H9 (cell line): ENCODE results near the gene ZNF568. TPM values are rescaled to one million over a fixed set of nuclear protein-coding genes. Genes with fewer than 3 reads are reported as not detected.

ENCODE experiments used
- DNase-seq: peaks from one replicate; pipeline ENCODE4 v3.0.0-alpha.2; 2017
- H2AFZ ChIP-seq: one replicate; pipeline ENCODE4 v1.6.1; 2013; ENCODE audit warnings: mild to moderate bottlenecking, low read length, control low read depth, moderate library complexity
- H2AK5ac ChIP-seq: 2 replicates; pipeline ENCODE4 v1.6.1; 2013; ENCODE audit warnings: low read length, control low read depth, mixed read lengths; ENCODE audit not compliant: insufficient read length
- H2BK120ac ChIP-seq: one replicate; pipeline ENCODE4 v1.6.1; 2013; ENCODE audit warnings: low read depth, mild to moderate bottlenecking, low read length, control low read depth, inconsistent platforms; ENCODE audit not compliant: poor library complexity, severe bottlenecking
- H2BK12ac ChIP-seq: 2 replicates; pipeline ENCODE4 v1.6.1; 2013; ENCODE audit warnings: low read length, control low read depth, mixed read lengths, low read depth; ENCODE audit not compliant: insufficient read length
- H2BK15ac ChIP-seq: 2 replicates; pipeline ENCODE4 v1.6.1; 2013; ENCODE audit warnings: low read depth, low read length, control low read depth
- H2BK20ac ChIP-seq: one replicate; pipeline ENCODE4 v1.6.1; 2013; ENCODE audit warnings: low read depth, mild to moderate bottlenecking, low read length, control low read depth, inconsistent platforms; ENCODE audit not compliant: poor library complexity, severe bottlenecking
- H2BK5ac ChIP-seq: 2 replicates; pipeline ENCODE4 v1.6.1; 2013; ENCODE audit warnings: low read length, control low read depth, mixed read lengths; ENCODE audit not compliant: insufficient read length
- H3K14ac ChIP-seq: 2 replicates; pipeline ENCODE4 v1.6.1; 2013; ENCODE audit warnings: low read length, control low read depth; ENCODE audit not compliant: insufficient read depth
- H3K18ac ChIP-seq: 2 replicates; pipeline ENCODE4 v1.6.1; 2013; ENCODE audit warnings: low read depth, mild to moderate bottlenecking, mixed read lengths, low read length, control low read depth; ENCODE audit not compliant: insufficient read length
- H3K23ac ChIP-seq: 2 replicates; pipeline ENCODE4 v1.6.1; 2013; ENCODE audit warnings: low read length, control low read depth, mixed read lengths, low read depth; ENCODE audit not compliant: insufficient read length
- H3K23me2 ChIP-seq: 2 replicates; pipeline ENCODE4 v1.6.1; 2013; ENCODE audit warnings: low read depth, mild to moderate bottlenecking, mixed read lengths, low read length, control low read depth; ENCODE audit not compliant: insufficient read length, poor library complexity, severe bottlenecking
- H3K27ac ChIP-seq: 2 replicates; pipeline ENCODE4 v1.5.1; 2013; ENCODE audit warnings: low read length, control low read depth, mixed read lengths, low read depth; ENCODE audit not compliant: insufficient read length
- H3K27me3 ChIP-seq: 2 replicates; pipeline ENCODE4 v1.6.1; 2013; ENCODE audit warnings: low read length, control low read depth, inconsistent platforms; ENCODE audit not compliant: insufficient read depth
- H3K4ac ChIP-seq: 2 replicates; pipeline ENCODE4 v1.6.1; 2013; ENCODE audit warnings: low read depth, mild to moderate bottlenecking, control low read depth, inconsistent platforms, low read length, moderate library complexity
- H3K4me1 ChIP-seq: 2 replicates; pipeline ENCODE4 v1.6.1; 2013; ENCODE audit warnings: low read length, control low read depth, inconsistent platforms; ENCODE audit not compliant: insufficient read depth
- H3K4me2 ChIP-seq: 2 replicates; pipeline ENCODE4 v1.6.1; 2013; ENCODE audit warnings: low read length, control low read depth, mixed read lengths; ENCODE audit not compliant: insufficient read length, insufficient read depth
- H3K56ac ChIP-seq: 2 replicates; pipeline ENCODE4 v1.6.1; 2013; ENCODE audit warnings: low read depth, mild to moderate bottlenecking, mixed read lengths, low read length, control low read depth; ENCODE audit not compliant: insufficient read length
- H3K79me1 ChIP-seq: 2 replicates; pipeline ENCODE4 v1.6.1; 2013; ENCODE audit warnings: low read depth, mild to moderate bottlenecking, moderate library complexity, low read length, control low read depth, inconsistent platforms; ENCODE audit not compliant: insufficient read depth, poor library complexity, severe bottlenecking
- H3K79me2 ChIP-seq: 2 replicates; pipeline ENCODE4 v1.6.1; 2013; ENCODE audit warnings: low read length, control low read depth, inconsistent platforms; ENCODE audit not compliant: insufficient read depth
- H3K9ac ChIP-seq: 2 replicates; pipeline ENCODE4 v1.6.1; 2013; ENCODE audit warnings: low read length, control low read depth, mixed read lengths; ENCODE audit not compliant: insufficient read length; ENCODE audit errors: extremely low read depth
- H3K9me3 ChIP-seq: one replicate; pipeline ENCODE4 v1.6.1; 2013; ENCODE audit warnings: low read depth, low read length, inconsistent platforms; ENCODE audit not compliant: control insufficient read depth
- H3T11ph ChIP-seq: one replicate; pipeline ENCODE4 v1.6.1; 2013; ENCODE audit warnings: mild to moderate bottlenecking, low read length, control low read depth, inconsistent platforms
- H4K20me1 ChIP-seq: one replicate; pipeline ENCODE4 v1.6.1; 2013; ENCODE audit not compliant: control insufficient read depth, insufficient read length, insufficient read depth
- H4K5ac ChIP-seq: 2 replicates; pipeline ENCODE4 v1.6.1; 2013; ENCODE audit warnings: low read depth, mild to moderate bottlenecking, mixed read lengths, low read length, control low read depth; ENCODE audit not compliant: insufficient read length
- H4K8ac ChIP-seq: replicated peaks from 2 replicates; pipeline ENCODE4 v1.6.1; 2013; ENCODE audit warnings: low read length, control low read depth, mixed read lengths, low read depth; ENCODE audit not compliant: insufficient read length
- H4K91ac ChIP-seq: 2 replicates; pipeline ENCODE4 v1.6.1; 2013; ENCODE audit warnings: low read depth, mild to moderate bottlenecking, moderate library complexity, mixed read lengths, low read length, control low read depth; ENCODE audit not compliant: insufficient read length
- H3K27ac Mint-ChIP-seq, 3 experiments: 2 replicates in 2 of 3; 3 replicates in 1 of 3; pipeline ENCODE4 v1.8.0; 2020 to 2021; ENCODE audit warnings: mixed read lengths in 3 of 3, mild to moderate bottlenecking in 1 of 3, moderate library complexity in 1 of 3
- H3K27me3 Mint-ChIP-seq: 2 replicates; pipeline ENCODE4 v1.8.0; 2021; ENCODE audit warnings: low read depth, mild to moderate bottlenecking, moderate library complexity, mixed read lengths
- H3K36me3 Mint-ChIP-seq, 3 experiments: 2 replicates in 2 of 3; 3 replicates in 1 of 3; pipeline ENCODE4 v1.8.0; 2020 to 2021; ENCODE audit warnings: low read depth in 3 of 3, mixed read lengths in 3 of 3; ENCODE audit not compliant: insufficient read depth in 1 of 3
- H3K4me1 Mint-ChIP-seq, 2 experiments: 2 replicates each; pipeline ENCODE4 v1.8.0; 2020; ENCODE audit warnings: mixed read lengths in 2 of 2
- H3K4me3 Mint-ChIP-seq, 2 experiments: 2 replicates in 1 of 2; 3 replicates in 1 of 2; pipeline ENCODE4 v1.8.0; 2020 to 2021; ENCODE audit warnings: mild to moderate bottlenecking in 2 of 2, mixed read lengths in 2 of 2, moderate library complexity in 1 of 2
- H3K9me3 Mint-ChIP-seq, 2 experiments: 2 replicates in 1 of 2; 3 replicates in 1 of 2; pipeline ENCODE4 v1.8.0; 2020; ENCODE audit warnings: mild to moderate bottlenecking in 2 of 2, mixed read lengths in 2 of 2, moderate library complexity in 1 of 2
- CTCF ChIP-seq: fragments of 200-600 bp; sonication (generic); conservative IDR thresholded peaks from 3 replicates; pipeline ENCODE4 v1.8.0; 2021; ENCODE audit warnings: antibody characterized with exemption, mild to moderate bottlenecking
- WGBS: extraction: QIAGEN DNeasy Blood & Tissue Kit; methylation state at CpG from one replicate; pipeline ENCODE4 v1.1.7; 2013; ENCODE audit warnings: missing lambda C conversion rate, low lambda C conversion rate, mixed read lengths; ENCODE audit not compliant: insufficient read length; ENCODE audit errors: extremely low coverage; 5-methylcytosine and 5-hydroxymethylcytosine counted together
- total RNA-seq: library from RNA; stranded (reverse); gene quantifications from 2 replicates; pipeline ENCODE4 v1.2.1, GENCODE V29; 2021

ZNF568 gene
- total RNA-seq, 1 experiment from 2014 or later = 3.1 TPM

- no peaks in the 10 kb centered on the region for H3K27me3 ChIP-seq
- WGBS = no CpG with 5 or more reads among the region's 2 CpGs
These were observed 70.0 kb downstream of the ZNF568 start for GRCh38 chr19:36986131-36986530.

More at GRCh38 chr19:36986131-36986530, 70.0 kb downstream of the ZNF568 start:
- Histone ChIP-seq H3K4me2 (no peak overlapping the region), H4K20me1 (no peaks in the 10 kb centered on the region), H3T11ph (no peak overlapping the region), H3K4ac (no peak overlapping the region), H3K79me1 (no peaks in the 10 kb centered on the region), H4K8ac (no peak overlapping the region), H3K9ac (no peak overlapping the region), H2AFZ (no peak overlapping the region), H2BK15ac (no peak overlapping the region), H3K14ac (no peak overlapping the region), H4K5ac (no peak overlapping the region), H2BK120ac (no peak overlapping the region), H3K79me2 (no peaks in the 10 kb centered on the region), H3K4me1 (no peaks in the 10 kb centered on the region), H2BK20ac (no peak overlapping the region), H4K91ac (no peak overlapping the region), H3K18ac (no peak overlapping the region), H3K23me2 (no peaks in the 10 kb centered on the region), H2AK5ac (no peak overlapping the region), H3K23ac (no peak overlapping the region), H2BK5ac (no peak overlapping the region), H3K56ac (no peak overlapping the region), H3K27ac (no peak overlapping the region), H2BK12ac (no peak overlapping the region), H3K9me3 (peaks cover 63% of the 10 kb centered on the region)
- Mint-ChIP-seq H3K27ac (no peak overlapping the region), H3K4me1 (no peaks in the 10 kb centered on the region), H3K9me3 (peaks cover 85 to 92% of the 10 kb centered on the region in 2 experiments), H3K4me3 (no peak overlapping the region), H3K36me3 (peaks cover 0 to 37% (median 11%) of the 10 kb centered on the region in 3 experiments; a peak in 6 of 7 replicates), H3K27me3 (no peaks in the 10 kb centered on the region; the same call in 1 of the 2 replicates)
- no peak for DNase-seq
- no peak for TF ChIP-seq CTCF
